GM18526 (cell line): Measurements from ENCODE around the gene SMPD2.

Experiments used
- POLR2A ChIP-seq: IDR thresholded peaks from 3 replicates; pipeline ENCODE4 v1.6.1; 2011; ENCODE audit not compliant: insufficient read length; ENCODE audit errors: extremely low read depth

SMPD2 gene

DNA sequence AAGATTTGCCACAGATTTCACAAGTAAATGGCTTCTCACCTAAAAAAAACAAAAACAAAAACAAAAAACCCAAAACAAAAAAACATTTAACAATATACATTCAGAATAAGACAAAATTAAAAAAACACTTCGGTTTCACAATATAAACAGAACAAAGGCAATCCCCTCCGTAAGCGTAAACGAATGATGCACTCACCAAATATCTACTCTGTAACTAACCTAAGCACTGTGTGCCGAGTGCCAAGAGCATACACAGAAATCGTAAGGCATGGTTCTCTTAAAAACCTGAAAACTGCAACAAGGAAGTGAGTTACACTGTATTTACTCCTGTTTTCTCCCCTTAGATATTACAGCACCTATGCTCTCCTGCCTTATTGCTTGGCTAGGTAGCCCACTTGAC lies 27.2 kb downstream of the SMPD2 start:
- TF ChIP-seq POLR2A = no peak

DNA sequence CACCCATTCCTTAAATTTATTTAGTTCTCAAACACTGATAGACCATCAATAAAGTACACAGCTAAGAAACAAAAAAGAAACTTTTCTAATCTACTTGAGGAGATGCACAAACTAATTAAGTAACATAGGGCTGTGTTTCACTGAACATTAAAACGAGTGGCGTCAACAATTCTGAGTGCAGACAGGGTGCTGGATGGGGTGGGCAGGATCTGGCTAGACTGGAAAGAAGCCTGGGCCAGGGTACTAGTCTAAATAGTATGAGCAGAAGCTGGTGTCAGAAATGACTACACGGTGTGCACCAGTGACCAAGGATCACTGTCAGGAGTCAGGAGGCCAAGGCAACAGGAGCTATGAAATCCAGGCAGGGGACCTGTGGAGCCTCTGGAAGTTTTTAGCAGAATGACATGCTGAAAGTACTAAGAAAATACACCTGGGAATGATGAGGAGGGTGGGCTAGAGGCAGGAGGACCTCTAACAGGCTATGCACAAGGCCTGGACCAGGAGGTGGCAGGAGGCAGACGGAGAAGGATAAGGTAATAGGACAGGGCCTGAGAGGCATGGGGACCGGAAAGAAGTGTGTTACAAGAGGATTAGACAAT lies 29.2 kb downstream of the SMPD2 start:
- no peak for TF ChIP-seq POLR2A

DNA sequence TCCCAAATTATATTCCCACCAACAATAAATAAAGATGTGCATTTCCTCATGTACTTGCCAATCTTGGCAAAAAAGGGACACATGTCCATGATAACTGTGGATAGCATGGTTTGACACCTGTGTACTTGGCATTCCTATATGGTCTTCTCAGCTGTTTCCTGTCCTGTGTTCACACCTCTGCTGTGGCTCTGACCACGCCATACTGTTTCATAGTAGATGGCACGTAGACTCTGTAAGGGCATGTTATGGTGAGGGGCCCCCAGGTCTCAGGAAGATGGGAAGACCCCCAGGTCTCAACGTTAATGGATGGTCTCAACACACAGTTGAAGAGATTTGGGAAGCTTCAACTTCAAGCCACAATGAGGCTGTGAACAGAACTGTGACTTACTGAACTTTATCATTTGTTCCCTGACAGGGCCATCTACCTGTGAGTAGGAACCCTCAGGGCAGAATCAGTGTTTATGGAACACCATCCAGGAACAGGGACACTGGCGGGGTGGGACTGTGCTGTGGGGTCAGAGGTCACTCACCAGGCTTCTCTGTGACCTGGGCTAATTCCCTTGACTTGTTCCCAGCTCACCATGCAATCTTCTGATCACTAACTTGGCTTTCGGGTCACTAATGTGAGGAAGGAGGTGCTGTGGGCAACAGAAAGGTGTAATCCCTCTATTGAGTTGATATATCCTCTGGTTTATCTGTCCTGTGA lies 30.7 kb downstream of the SMPD2 start:
- no peak for TF ChIP-seq POLR2A

DNA sequence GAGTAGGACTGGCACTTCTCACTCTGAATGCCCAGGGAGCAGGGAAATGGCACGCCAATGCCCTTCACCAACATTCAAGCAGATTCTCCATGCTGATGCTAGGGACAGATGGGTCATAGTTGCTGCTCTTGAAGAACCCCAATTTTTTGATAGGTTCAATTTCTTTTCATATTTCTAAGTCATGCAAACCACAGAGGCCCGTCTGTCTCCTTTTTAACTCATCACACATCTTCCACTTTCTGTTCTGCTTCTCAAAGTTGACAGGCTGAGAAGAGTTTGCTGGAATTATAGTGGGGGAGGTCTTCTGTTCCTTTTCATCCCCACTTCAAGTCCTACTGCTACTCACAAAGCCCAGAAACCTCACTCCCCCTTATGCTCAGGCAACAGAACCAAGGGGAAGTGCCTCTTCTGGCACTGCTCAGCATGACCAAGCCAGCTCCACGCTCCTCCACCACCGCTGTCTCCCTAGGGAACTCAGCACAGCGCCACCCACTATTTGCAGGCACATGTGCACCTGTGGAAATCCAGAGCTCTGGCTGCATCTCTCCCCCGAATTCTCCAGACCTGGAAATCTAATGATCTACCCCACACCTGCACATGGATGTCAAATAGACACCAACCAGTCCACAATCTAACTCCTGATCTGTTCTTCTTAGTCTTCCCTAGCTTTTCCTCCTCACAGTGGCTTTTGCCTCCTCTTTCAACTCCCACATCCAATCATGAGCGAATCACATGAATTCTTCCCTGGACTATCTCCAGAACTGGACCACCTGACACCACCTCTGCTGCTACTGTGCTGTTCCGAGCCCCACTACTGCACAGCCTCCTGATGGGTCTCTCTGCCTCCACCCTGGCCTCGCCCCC lies 31.8 kb downstream of the SMPD2 start:
- TF ChIP-seq POLR2A = no peak

DNA sequence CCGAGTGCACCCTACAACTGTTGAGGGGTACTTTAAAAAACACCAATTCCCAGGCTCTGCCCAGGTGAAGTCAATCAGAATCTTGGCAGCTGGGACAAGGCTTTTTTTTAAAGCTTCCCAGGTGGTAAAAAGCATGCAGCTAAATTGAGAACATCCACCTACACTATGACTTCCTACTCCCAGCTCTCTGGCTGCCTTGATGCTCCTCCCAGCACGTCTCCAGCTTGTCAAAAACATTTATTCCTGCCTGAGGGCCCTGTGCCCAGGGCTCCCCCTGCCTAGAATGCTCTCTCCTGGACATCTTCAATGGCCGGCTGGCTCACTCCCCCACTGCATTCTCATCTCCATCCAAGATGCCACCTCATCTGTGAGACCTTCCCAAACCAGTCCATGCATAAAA lies 32.6 kb downstream of the SMPD2 start:
- TF ChIP-seq POLR2A = no peak

DNA sequence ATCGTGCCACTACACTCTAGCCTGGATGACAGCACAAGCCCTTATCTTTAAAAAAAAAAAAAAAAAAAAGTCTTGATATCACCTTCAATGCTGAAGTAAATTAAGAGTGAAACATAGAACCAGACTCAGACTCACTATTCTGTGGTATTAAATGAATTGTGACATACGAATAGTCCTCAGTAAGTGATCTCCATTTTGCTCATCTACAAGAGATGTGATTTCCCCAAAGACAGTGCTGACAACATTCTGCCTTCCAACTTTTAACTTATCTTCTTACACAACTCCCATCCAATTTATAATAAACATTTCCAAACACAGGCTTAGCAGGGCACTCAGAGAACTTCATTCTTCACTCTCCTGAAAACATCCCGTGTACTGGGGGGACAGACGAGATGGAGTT lies 34.5 kb downstream of the SMPD2 start:
- no peak for TF ChIP-seq POLR2A

DNA sequence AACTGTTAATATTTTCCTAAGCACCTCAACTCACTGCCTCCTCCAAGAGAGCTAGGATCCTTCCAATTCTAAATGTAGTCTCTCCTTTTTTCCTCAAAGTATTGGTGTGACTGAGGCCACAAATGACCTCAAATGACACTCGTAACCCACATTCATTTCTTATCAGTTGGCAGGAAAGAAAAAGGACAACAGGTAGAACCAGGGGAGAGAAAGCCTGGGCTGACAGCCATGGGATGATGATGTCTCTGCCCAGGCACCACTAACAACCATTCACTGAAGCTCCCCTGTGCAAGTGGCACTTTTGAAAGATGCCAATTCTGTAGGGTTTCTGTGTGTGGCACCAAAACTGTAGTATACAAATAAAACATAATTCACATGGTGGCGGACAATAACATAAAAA lies 35.1 kb downstream of the SMPD2 start:
- no peak for TF ChIP-seq POLR2A

DNA sequence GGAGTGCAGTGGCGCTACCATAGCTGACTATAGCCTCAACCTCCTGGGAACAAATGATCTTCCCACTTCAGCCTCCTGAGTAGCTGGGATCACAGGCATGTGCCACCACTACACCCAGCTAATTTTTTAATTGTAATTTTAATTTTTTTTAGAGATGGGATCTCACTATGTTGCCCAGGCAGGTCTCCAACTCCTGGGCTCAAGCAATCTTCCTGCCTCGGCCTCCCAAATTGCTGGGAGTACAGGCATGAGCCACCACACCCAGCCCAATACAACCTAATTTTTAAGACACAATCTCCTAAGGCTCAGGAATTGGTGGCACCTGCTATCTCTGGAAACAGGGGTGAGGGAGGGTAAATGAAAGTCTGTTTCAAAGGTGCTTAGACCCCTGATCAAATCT lies 36.7 kb downstream of the SMPD2 start:
- TF ChIP-seq POLR2A = no peak

DNA sequence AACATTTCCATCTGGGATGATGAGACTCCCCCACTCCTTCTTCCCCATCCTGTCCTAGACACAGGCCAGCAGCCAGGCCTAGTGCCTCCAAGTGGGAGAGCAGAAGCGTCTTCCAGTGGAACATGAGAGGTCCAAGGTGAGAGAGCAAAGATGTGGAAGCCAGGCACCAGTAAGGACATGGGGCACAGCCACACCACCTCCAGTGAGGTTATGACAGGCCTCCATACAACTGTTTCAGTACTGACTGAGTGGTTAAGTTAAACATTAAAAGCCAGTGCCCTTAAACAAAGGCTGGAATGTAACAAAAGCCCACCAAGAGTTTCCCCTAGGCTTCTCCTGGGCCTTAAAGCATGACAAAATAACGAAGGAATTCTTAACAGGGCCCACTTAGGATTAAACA lies 37.2 kb downstream of the SMPD2 start:
- no peak for TF ChIP-seq POLR2A

DNA sequence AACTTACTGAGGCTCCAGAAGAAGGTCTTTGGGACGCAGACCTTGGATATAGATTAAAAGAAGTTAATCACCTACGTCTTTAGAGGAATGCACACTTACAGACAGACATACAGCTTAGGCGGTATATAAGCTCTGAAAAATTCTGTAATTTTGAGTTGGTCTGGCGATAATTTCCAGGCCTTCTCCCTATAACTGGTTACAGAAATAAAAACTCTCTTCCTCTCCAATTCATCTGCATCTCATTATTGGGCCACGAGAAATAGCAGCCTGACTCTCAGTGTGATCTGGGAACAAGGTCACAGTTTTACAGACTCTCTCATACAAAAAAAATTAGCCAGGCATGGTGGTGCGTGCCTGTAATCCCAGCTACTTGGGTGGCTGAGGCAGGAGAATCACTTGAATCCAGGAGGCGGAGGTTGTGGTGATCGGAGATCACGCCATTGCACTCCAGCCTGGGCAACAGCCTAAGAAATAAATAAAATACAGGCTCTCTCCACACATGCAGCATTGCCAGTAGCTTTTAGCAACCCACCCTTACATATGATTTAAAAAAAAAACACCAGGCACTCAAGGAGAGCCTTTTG lies 37.8 kb downstream of the SMPD2 start:
- TF ChIP-seq POLR2A = no peak

DNA sequence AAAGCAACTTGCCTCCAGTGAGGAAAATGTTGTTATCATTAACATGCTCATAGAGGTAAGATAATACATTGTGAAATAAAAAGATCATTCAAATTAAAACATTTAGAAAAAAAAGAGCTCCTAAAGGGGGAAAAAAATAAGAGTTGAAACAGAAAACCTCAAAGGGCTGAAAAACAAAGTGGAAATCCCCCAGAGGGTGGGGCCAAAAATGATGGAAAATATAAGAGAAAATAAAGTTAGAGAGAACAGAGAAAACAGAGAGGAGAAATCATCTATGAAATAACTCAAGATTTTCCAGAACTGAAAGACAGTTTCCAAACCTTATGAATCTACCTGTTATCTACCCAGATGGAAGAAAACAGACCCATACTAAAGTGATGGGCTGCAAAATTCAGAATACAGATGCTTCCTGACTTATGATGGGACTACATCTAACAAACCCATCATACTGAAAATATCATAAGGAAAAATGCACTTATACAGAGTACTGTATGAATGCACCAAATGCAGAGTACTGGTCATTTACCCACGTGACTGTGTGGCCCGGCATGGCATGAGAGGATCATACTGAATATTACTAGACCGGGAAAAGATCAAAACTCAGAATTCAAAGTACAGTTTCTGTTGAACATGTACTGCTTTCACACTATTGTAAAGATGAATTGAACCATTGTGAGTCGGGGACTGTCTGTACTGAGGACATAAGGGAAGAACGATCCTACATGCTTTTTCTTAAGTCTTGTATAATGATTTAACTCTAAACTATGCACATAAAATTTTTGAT lies 38.5 kb downstream of the SMPD2 start:
- TF ChIP-seq POLR2A = no peak

DNA sequence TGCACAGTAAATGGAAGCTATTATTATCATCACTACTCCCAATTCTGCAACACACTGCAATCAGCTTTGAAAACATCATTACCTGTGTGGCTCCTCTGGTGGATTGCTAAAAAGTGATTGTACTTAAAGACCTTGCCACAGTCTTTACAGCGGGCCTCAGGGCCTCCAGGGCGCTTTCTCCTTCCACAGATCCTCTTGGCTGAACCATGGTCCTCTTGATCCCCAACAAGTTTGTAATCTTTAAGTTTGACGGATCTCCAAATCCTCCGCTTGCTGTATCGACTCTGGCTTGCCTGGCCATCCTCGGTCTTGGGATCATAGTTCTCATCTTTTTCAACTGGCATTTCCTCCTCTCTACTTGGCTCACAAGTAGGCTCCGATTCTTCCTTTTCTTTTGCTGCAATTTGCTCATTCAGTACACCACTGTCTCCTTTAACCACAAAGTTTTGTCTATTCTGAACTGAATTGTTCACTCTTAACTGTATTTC lies 40.5 kb downstream of the SMPD2 start:
- no peak for TF ChIP-seq POLR2A

DNA sequence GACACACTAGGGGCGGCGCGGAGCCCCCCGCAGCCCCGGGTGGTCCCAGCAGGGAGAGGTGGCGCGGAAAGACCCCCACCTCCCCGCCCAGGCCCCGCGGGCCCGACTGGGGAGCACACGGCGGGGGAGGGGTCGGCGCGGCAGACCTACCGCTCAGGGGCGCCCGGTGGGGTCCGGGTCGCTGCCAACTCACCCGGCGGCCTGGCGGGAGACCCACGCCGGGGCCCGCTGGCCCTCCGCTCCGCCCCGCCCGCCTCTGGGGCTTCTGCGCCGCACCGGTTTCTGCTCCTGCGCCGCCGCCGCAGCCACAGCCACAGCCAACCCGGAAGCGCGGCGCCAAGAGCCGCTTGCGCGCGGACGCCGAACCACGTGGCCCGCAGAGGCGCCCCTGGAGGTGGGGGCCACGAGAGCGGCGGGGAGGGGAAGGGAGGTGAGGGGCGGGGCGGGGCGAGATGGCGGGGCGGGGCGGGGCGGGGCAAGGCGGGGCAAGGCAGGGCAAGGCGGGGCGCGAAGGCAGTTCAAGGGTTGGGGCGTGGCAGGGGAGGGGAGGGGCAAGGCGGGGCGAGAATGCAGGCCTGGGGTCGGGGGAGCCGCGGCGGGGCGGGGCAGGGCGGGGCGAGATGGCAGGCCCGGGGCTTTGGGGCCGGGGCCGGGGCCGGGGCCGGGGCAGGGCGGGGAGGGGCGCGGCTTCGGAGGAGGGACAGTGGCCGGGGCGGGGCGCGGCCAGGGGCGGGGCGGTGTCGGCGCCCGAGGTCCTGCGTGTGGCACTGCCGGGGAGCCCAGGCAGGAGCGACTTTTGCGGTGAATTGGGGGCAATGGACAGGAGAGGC lies 42.6 kb downstream of the SMPD2 start, which contains the start of gene ZBTB24:
ZBTB24 (minus strand) TSS at position 315 of the 830 bp plus-strand sequence. CDS start 1,193 bp downstream, outside the sequence.
- TF ChIP-seq POLR2A = peak; percentile 69

DNA sequence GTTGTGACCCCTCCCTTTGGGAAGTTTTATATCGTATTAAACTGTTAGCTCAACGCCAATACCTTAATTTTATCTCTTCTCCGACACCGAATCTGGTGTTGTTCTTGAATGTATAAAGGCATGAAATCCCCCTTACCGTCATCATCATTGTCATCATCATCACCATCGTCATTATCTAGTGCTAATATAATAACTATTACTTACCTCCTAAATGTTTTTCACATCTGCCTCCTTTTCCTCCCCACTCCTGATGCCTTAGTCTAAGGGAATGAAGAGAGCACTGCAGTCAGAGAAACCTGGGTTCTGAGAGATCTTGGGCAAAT lies 43.2 kb downstream of the SMPD2 start:
- TF ChIP-seq POLR2A = no peak

DNA sequence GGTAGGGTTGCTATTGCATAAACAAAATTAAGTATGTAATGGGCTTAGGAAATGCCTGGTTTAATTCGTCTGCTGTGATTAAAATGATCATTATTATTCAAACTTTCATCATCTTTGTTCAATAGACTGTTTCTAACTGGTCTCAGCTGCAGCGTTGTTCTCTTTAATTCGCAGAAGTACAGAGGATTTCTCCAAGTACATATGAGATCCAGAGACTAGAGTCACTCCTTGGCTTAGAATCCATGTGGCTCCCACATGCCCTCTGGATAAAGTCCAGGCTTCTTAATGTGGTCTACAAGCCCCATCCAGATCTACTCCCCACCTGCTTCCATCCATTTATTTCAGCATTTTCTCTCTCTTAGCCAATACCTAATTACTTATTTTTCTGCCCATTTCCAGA lies 43.6 kb downstream of the SMPD2 start:
- TF ChIP-seq POLR2A = no peak
